Stomach (tissue), 9 donors: ENCODE results near the gene OR51D1. TPM values are rescaled to one million over a fixed set of nuclear protein-coding genes. Genes with fewer than 3 reads are reported as not detected.

Experiments used
- DNase-seq, 2 donors: peaks; one replicate each; pipeline versions ENCODE4 v3.0.0 to v3.0.0-alpha.2; 2013 to 2019
- H3K27ac ChIP-seq, 5 donors: fragments of 200-600 bp in 4 of 5; sonication (generic) in 4 of 5; one replicate each; pipeline ENCODE4 v1.5.1; 2013 to 2019; ENCODE audit warnings: mild to moderate bottlenecking in 1 of 5, moderate library complexity in 1 of 5
- H3K27me3 ChIP-seq, 3 donors: fragments of 200-600 bp; sonication (generic); one replicate each; pipeline ENCODE4 v1.5.1; 2017 to 2019; ENCODE audit warnings: mixed run types in 1 of 3
- H3K36me3 ChIP-seq, 4 donors: fragments of 200-600 bp; sonication (generic); 1 replicate in 3 of 4; 2 replicates in 1 of 4; pipeline ENCODE4 v1.5.1; 2016 to 2019
- H3K4me1 ChIP-seq, 4 donors: fragments of 200-600 bp; sonication (generic); one replicate each; pipeline ENCODE4 v1.5.1; 2016 to 2019
- H3K4me3 ChIP-seq, 4 donors: fragments of 200-600 bp; sonication (generic) in 3 of 4; one replicate each; pipeline ENCODE4 v1.5.1; 2016 to 2019; ENCODE audit warnings: mild to moderate bottlenecking in 1 of 4
- H3K9me3 ChIP-seq, 4 donors: fragments of 200-600 bp; sonication (generic); one replicate each; pipeline ENCODE4 v1.5.1; 2016 to 2019
- CTCF ChIP-seq, 7 experiments: fragments of 450-650 bp in 4 of 7; fragments of 200-600 bp in 3 of 7; sonication (generic) in 3 of 7; IDR thresholded peaks; one replicate each; pipeline ENCODE4 v1.5.1; 2016 to 2019; ENCODE audit warnings: antibody characterized with exemption in 7 of 7, control low read depth in 2 of 7, mild to moderate bottlenecking in 1 of 7
- EP300 ChIP-seq: sonication (generic); formaldehyde crosslinking; IDR thresholded peaks from one replicate; pipeline ENCODE4 v1.6.1; 2017; ENCODE audit warnings: antibody characterized with exemption
- POLR2A ChIP-seq, 4 donors: fragments of 450-650 bp; IDR thresholded peaks; one replicate each; pipeline ENCODE4 v1.6.1; 2016; ENCODE audit warnings: antibody characterized with exemption in 4 of 4, control low read depth in 2 of 4, mild to moderate bottlenecking in 1 of 4, moderate library complexity in 1 of 4
- POLR2AphosphoS5 ChIP-seq, 3 donors: sonication (generic); formaldehyde crosslinking; IDR thresholded peaks; one replicate each; pipeline ENCODE4 v1.6.1; 2016; ENCODE audit warnings: antibody characterized with exemption in 3 of 3
- WGBS, 5 donors: extraction: QIAGEN DNeasy Blood & Tissue Kit in 3 of 5; methylation state at CpG; one replicate each; pipeline versions ENCODE4 v1.1.5 to v1.1.7; 2013 to 2018; 5-methylcytosine and 5-hydroxymethylcytosine counted together
- intact Hi-C: fragments of 100-400 bp; cut with DNase I; formaldehyde crosslinking; loops from one replicate; pipeline ENCODE4 v1.15.1; 2023; ENCODE audit warnings: low total_unique reads
- polyA plus RNA-seq, 3 donors: library from polyadenylated mRNA; stranded (reverse); fragments of 200-250 nt; gene quantifications; one replicate each; pipeline ENCODE4 v1.2.3, GENCODE V29; 2013
- total RNA-seq, 5 donors: library from RNA; depleted of rRNA; stranded (reverse); fragments of >200 nt; gene quantifications; one replicate each; pipeline versions ENCODE4 v1.1.0 to v1.2.3, GENCODE V29; 2014 to 2016
- donor health status: healthy with polysubstance abuse.
- donor health status: Bipolar disorder and iron deficiency.
- donor health status: healthy.

The OR51D1 gene
- total and polyA plus RNA-seq, 8 donors = not detected

- DNase-seq = no peak
- no peaks in the 10 kb centered on the region for H3K27me3 ChIP-seq
- TF ChIP-seq CTCF (IDR thresholded peaks at IDR 0.05) = no peak
- no peak for TF ChIP-seq POLR2AphosphoS5 (IDR thresholded peaks at IDR 0.05)
- 64 to 81% (median 78%) methylated on average over 2 of the region's 2 CpGs for WGBS, 5 donors
- no peaks in the 10 kb centered on the region for H3K9me3 ChIP-seq
- no peaks in the 10 kb centered on the region for H3K36me3 ChIP-seq
- no peak overlapping the region for H3K4me3 ChIP-seq
- H3K4me1 ChIP-seq = no peaks in the 10 kb centered on the region
- H3K27ac ChIP-seq = no peak overlapping the region
- intact Hi-C loops = no loop called here
Observed at GRCh38 chr11:4682623-4683419, 45.5 kb downstream of the OR51D1 start.

- Histone ChIP-seq H3K27ac (no peak overlapping the region), H3K36me3 (no peaks in the 10 kb centered on the region), H3K4me1 (no peaks in the 10 kb centered on the region), H3K4me3 (no peak overlapping the region), H3K27me3 (no peaks in the 10 kb centered on the region), H3K9me3 (no peaks in the 10 kb centered on the region)
- DNase-seq = no peak
- 67 to 89% (median 75%) methylated on average over 3 of the region's 3 CpGs for WGBS, 5 donors
- intact Hi-C loops = no loop called here
- TF ChIP-seq CTCF (IDR thresholded peaks at IDR 0.05) = no peak
- no peak for TF ChIP-seq POLR2AphosphoS5 (IDR thresholded peaks at IDR 0.05)
- no peak for TF ChIP-seq EP300
- no peak for TF ChIP-seq POLR2A (IDR thresholded peaks at IDR 0.05)
Observed at GRCh38 chr11:4684631-4685285, 47.5 kb downstream of the OR51D1 start.

Other genes with a start within 250 kb of the OR51D1 start
- gene TRIM21, start 243.8 kb upstream of the OR51D1 start, total RNA-seq = 10 to 100 TPM; 11.7 to 22.8 (median 15.2) TPM
- 10 to 100 TPM; 18.1 to 30.2 (median 25.8) TPM for gene TRIM21, start 243.8 kb upstream of the OR51D1 start, polyA plus RNA-seq
- not detected for gene OR52K2, start 188.2 kb upstream of the OR51D1 start, total RNA-seq
- gene OR52K2, start 188.2 kb upstream of the OR51D1 start, polyA plus RNA-seq = not detected
- gene OR52K1, start 154.8 kb upstream of the OR51D1 start, total RNA-seq = not detected
- gene OR52K1, start 154.8 kb upstream of the OR51D1 start, polyA plus RNA-seq = not detected
- not detected for gene OR52M1, start 92.3 kb upstream of the OR51D1 start, total RNA-seq
- not detected for gene OR52M1, start 92.3 kb upstream of the OR51D1 start, polyA plus RNA-seq
- gene OR52I2, start 55.7 kb upstream of the OR51D1 start, total RNA-seq = not detected
- gene OR52I2, start 55.7 kb upstream of the OR51D1 start, polyA plus RNA-seq = not detected
- not detected for gene OR52I1, start 43.4 kb upstream of the OR51D1 start, total RNA-seq
- gene OR52I1, start 43.4 kb upstream of the OR51D1 start, polyA plus RNA-seq = not detected
- gene TRIM68, start 29.2 kb upstream of the OR51D1 start, total RNA-seq = 10 to 100 TPM in 3 of 5 donors, 1 to 10 TPM in 1, not detected in 1; 4.5 to 32.0 (median 16.8) TPM
- 10 to 100 TPM in 1 of 3 donors, 1 to 10 TPM in 2; 6.5 to 12.1 (median 7.0) TPM for gene TRIM68, start 29.2 kb upstream of the OR51D1 start, polyA plus RNA-seq
- 1 to 10 TPM in 2 of 5 donors, not detected in 3; 1.5 to 2.5 TPM for gene OR51E1, start 6.5 kb downstream of the OR51D1 start, total RNA-seq
- gene OR51E1, start 6.5 kb downstream of the OR51D1 start, polyA plus RNA-seq = under 1 TPM in 2 of 3 donors, not detected in 1; 0.18 to 0.25 TPM
- gene OR51E2, start 60.4 kb downstream of the OR51D1 start, total RNA-seq = 10 to 100 TPM in 1 of 5 donors, under 1 TPM in 1, not detected in 3; 0.37 to 26.1 TPM
- under 1 TPM in 1 of 3 donors, not detected in 2; 0.05 TPM for gene OR51E2, start 60.4 kb downstream of the OR51D1 start, polyA plus RNA-seq
- not detected for gene MMP26, start 67.3 kb downstream of the OR51D1 start, total RNA-seq
- not detected for gene MMP26, start 67.3 kb downstream of the OR51D1 start, polyA plus RNA-seq
- gene OR51F1, start 132.5 kb downstream of the OR51D1 start, total RNA-seq = not detected
- gene OR51F1, start 132.5 kb downstream of the OR51D1 start, polyA plus RNA-seq = not detected
- gene OR52R1, start 166.9 kb downstream of the OR51D1 start, total RNA-seq = not detected
- gene OR52R1, start 166.9 kb downstream of the OR51D1 start, polyA plus RNA-seq = not detected
- gene OR51F2, start 183.8 kb downstream of the OR51D1 start, total RNA-seq = not detected
- gene OR51F2, start 183.8 kb downstream of the OR51D1 start, polyA plus RNA-seq = not detected
- gene OR51S1, start 211.7 kb downstream of the OR51D1 start, total RNA-seq = not detected
- not detected for gene OR51S1, start 211.7 kb downstream of the OR51D1 start, polyA plus RNA-seq
- gene OR51T1, start 244.4 kb downstream of the OR51D1 start, total RNA-seq = not detected
- gene OR51T1, start 244.4 kb downstream of the OR51D1 start, polyA plus RNA-seq = not detected